ENCODE data around the gene GABARAP.

Gene GABARAP

DNA sequence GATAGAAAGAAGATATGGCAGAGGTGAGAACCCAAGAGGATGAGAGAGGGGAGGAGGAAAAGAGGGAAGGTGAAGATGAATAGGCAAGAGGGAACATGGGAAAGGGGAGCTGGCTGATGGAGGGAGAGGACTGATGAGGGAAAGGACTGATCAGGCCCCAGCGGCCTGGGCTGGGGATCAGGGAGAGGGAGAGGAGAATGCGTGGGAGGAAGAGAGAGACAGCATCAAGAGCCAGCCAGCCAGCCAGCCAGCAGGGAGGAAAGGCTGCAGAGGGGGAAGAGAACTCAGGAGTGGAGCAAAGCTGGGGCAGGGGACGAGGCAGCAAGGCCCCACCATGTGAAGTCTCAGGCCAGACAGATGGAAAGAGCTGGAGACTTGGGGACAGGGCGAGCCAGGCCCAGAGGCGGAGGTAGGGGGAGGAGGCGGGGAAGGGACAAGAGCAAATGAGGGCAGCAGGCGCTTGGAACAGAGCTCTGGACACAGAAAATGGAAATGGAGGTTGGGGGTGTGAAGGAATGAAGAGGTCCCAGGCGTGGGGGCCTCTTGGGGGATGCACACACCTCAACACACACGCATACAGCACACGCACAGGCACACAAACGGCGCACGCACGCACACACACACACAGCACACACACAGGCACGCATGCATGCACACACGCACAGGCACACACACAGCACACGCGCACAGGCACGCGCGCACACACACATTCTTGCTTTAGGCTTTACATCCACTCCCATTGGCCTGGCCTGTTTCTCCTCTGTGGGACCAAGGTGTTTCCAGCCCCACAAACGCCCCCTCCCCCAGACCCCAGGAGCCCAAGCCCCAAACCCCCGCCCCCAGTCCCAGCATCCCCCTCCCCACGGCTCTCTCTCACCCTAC, 34.9 kb downstream of the GABARAP start:
- no peak for DNase-seq (ENCODE audit: low spot score)

DNA sequence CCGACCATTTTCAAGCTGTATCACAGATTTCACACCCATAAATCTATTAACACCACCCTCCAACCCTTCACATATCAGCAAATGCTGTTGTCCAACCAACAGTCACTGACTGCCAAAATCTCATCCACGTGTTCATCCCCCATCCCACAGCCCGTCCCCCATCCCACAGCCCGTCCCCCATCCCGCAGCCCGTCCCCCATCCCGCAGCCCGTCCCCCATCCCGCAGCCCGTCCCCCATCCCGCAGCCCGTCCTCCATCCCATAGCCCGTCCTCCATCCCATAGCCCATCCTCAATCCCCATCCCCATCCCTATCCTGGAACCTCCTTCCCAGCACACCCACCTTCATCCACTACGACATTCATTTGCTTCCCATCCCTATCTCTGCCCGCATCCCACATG, 36.7 kb downstream of the GABARAP start:
- DNase-seq (ENCODE audit: low spot score), result no peak

DNA sequence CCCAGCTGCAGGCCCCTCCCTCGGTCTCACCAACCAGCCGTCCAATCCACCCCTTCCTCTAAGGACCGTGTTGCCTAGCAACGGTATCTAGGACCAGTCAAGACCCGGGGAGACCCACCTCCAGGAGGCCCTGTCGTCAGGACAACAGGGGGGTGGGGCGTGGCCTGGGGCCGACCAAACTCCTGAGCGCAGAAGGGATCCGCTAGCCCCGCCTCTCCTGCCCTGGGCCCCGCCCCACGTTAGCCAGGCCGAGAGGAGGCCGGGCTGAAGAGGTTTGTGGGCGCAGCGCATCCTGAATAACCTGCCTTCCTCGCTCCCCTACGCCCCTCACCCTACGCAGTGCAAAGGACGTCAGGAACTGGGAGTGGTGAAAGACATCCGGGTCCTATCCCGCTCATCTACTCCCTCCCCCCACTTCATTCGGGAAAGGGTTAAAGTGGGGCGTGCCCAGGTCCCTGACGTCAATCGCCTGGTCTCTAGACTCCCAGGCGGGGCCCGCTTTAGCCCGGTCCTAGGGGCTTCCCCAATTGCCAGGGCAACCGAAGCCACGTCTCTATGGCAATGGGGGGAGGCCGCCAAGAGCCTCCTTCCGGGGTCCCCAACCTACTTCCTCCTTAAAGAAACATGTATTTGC, 37.3 kb downstream of the GABARAP start:
- peak; percentile 78 for DNase-seq (ENCODE audit: low spot score)

DNA sequence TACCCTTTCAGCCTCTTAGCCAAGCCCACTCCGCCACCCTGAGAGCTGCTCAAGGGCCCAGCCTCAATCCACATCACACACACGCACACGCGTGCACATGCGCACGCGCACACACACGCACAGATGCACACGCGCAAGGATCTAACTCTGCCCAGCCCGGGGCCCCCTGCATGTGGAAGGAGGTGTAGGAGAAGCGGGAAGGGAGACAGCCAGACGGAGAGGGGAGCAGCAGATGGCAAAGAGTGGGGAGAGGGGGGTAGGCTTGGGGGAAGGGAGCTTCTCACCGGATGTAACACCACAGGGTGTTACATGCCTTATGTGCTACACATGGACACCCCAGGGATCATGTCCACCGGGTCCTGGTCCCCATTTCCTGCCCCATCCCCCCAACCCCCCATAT, 37.9 kb downstream of the GABARAP start:
- no peak for DNase-seq (ENCODE audit: low spot score)

DNA sequence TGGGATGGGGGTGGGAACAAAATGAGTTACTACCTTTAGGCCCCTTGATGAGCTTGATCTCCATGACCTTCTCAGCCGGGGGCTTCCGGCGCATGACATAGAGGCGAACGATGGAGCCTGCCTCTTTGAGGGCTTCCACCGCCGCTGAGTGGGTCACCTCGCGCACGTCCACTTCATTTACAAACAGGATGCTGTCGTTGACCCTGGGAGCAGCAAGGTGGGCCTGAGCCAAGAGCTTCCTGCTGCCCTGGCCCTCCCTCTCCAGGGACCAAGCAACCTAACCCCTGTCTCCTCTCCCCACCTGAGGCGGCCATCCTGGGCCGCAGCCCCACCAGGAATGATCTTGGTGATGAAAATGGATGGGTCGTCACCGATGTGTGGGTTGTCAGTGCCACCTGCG, 38.9 kb downstream of the GABARAP start:
- DNase-seq (ENCODE audit: low spot score), result no peak

DNA sequence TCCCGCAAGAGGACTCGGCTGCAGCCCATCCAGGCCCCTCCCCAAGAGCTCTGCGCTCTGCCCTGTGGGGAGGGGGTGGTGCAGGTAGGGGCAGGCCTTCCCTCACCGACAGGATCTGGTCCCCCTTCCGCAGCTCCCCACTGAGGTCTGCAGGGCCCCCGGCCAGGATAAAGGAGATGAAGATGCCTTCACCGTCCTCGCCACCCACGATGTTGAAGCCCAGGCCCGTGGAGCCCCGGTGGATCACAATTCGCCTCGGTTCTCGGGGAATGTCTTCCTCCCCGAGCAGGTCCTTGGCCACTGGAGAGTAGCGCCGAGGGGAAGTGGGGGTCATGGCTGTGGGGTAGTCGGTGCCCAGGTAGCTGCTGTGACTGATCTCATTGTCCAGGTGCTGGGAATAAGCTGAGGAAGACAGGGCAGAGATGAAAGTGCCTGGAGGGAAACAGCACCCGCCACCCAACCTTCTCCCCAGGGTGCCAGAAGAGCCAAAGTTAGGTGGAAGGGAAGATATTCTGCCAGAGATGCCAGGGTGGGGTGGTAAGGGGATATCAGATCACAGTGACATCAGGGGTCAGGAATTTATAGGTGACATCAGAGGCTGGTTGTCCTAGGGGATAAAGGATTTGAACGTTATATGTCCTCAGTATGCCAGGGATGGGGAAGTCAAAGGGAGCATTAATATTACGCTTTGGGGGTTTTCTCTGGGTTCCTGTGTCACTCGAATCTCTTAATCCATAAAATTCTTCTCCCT, 45.4 kb downstream of the GABARAP start:
- DNase-seq (ENCODE audit: low spot score), result no peak

DNA sequence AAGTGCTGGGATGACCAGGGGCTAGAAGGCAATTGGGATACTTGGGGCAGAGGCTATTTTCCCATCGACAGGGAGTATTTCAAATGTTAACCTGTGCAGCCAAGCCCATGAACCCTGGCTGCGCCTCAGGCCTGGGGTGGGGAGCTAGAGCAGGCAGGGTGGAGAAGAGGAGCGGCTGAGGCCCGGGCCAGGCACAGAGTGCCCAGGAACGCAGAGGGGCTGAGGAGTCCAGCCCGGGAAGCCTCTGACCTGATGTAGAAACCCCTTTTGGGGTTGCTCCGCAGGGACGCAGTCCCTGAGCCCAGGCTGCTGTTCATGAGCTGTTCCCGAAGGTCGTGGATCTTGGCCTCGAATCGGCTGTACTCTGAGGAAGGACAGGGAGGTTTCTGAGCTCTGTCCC, 46.3 kb downstream of the GABARAP start:
- DNase-seq (ENCODE audit: low spot score), result no peak

DNA sequence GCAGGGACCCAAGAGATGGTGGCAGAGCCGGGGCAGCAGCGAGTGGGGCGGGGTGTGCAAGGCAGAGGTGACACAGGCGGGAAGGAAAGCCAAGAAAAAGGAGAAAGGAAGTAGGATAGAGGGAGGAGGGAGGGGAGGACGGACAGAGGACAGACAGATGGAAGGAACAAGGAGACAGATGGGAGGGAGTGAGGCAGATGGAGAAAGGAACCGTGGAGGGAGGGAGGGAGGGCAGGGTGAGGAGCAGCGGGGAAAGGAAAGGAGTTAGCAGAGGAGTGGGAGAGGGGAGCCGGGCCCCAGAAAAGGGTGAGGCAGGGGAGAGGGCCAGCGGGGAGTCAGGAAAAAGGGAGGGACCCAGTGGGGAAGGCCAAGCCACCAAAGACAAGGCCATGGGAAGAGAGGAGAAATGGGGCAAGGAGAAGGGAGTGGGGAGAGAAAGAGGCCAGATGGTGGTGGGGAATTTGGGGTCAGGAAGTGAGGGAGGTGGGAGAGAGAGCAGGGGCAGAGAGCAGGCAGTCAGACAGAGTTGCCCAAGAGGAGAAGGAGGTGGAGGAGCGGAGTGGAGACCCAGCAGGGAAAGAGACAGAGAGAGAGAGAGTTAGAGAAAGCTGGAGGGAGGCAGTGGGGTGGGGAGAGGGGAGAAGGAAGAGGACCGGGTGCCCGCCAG, 49.8 kb downstream of the GABARAP start:
- no peak for DNase-seq (ENCODE audit: low spot score)

DNA sequence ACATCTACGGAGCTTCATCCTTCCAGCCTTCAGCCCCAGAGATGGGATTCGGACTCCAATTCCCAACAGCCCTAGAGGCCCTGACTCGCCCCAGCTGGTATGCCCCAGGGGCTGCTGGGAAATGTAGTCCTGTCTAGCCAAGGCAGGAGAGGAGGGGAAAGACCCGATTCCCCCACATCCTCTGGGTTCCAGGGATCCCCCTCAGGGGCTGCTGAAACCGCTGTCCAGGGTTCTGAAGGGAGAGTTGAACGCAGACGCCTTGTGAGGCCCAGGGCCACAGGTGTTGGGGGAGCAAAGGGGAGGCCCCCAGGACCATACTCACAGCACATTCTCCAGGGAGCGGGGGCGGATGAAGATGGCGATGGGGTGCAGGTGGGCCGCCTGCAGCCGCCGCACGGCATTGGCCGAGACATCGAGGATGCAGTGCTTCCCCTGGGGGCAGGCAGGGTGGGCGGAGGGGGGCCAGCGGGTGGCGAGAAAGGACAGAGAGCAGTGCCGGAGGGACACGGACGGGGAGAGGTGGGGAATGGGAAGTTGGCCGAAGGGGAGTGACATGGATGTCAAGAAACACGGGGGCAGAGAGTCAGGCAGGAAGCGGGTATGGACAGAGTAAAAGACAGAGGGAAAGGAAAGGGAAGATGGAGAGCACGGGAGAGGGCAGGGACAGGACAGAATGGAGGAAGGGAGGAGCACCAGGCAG, 50.5 kb downstream of the GABARAP start:
- DNase-seq (ENCODE audit: low spot score), result no peak

DNA sequence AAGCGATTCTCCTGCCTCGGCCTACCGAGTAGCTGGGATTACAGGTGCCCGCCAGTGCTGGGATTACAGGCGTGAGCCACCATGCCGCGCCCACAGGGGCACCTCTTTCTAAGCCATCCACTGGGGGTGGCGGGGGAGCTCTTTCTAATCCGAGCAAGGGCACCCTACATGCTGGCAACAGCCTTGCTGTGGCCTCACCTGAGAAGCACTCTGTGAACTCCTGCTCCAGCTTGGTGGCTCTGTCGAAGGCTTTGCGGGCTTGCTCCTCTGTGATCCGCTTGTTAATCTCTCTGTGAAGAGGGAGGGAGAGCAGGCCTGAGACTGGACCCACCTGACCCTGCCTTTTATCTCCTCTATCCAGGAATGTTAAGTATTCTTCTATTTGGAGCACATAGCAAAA, 51.2 kb downstream of the GABARAP start:
- DNase-seq (ENCODE audit: low spot score), result no peak

DNA sequence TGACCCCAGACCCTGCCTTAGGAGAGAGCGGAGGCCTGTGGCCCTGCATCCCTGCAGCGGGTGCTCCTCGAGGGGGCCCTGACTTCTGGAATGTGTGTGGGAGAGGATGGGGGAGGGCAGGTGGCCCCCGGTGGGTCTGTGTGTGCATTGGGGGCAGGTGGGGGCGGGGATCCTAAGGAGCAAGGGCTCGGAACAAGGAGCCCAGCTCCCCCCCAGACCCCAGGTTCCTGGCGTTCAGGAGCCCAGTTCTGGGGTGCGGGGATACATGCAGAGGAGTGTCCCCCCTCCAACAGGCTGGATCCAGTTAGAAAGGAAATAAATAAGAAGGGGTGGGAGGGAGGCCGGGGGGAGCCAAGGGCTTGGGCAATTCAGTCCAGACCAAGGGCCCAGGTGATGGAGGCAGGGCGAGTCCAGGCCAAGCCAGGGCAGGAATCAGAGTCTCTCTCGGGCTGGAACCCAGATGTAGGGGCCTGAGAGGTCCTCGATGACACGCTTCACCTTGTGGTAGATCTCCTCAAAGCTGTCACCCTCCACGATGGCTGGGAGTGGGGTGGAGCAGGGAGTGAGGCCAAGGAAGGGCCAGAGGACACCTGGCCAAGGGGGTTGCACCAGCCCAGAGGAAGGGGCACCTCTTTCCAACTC, 51.9 kb downstream of the GABARAP start:
- DNase-seq (ENCODE audit: low spot score), result no peak

All from globus pallidus (tissue), 1 donor.